Jurkat, Clone E6-1 (cell line): Measurements from ENCODE around the gene AP4M1.
A peak's percentile ranks its signal among the peaks of the same experiment; 100 is the strongest.

ENCODE experiments used
- DNase-seq: peaks from one replicate; pipeline ENCODE4 v3.0.0-alpha.2; 2011; ENCODE audit warnings: low read depth, low spot score
- H3K4me3 ChIP-seq: 2 replicates; pipeline ENCODE4 v1.5.1; 2011; ENCODE audit warnings: mild to moderate bottlenecking, low read length, control low read depth, moderate library complexity

Gene AP4M1

GRCh38 chr7:100082978-100083377, 18.5 kb upstream of the AP4M1 start:
- no peak overlapping the region for H3K4me3 ChIP-seq

DNA sequence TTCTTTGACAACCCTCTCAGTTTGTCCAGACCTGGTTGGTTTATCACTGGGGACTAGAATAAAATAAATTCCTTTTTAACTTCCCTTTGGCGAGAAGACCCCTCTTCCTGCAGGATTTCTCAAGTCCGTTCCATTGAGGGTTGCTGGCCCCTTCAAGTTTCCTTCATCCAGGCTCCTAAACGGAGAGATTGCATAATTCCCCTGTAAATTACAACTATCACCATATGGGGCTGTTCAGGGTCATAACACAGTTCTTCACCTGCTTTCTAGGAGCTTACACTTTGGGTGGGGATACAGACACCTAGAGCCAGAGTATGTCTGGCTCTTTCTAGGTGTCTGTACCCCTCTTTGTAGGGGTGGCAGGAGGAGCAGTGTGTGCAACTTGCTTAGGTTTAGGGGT, 15.9 kb upstream of the AP4M1 start:
- DNase-seq: no peak
- H3K4me3 ChIP-seq: no peak overlapping the region

More at GRCh38 chr7:100082978-100083377, 18.5 kb upstream of the AP4M1 start:
- no peak for DNase-seq

DNA sequence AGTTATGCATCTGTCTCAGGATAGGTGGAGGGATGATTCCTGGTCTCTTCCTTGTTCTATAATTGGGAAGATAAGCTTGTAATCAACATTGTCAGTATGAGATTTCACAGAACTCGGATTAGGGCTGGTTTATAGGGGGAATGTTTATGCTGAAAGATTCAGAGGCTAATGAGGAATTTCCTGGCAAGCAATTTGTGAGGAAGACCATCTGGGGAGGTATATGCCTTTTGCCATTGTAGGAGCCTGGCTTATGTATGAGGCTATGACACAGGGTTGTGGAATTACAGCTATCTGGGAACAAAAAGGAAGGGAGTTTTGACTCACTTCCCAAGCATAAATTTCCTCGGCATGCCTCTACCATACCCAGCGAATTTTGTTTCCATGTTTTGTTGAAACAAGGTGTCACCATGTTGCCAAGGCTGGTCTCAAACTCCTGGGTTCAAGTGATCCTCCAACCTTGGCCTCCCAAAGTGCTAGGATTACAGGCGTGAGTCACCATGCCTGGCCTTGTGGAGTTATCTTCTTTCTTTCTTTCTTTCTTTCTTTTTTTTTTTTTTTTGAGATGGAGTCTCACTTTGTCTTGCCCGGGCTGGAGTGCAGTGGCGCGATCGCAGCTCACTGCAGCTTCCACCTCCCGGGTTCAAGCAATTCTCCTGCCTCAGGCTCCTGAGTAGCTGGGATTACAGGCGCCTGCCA, 14.2 kb upstream of the AP4M1 start:
- DNase-seq: no peak
- H3K4me3 ChIP-seq: no peak overlapping the region

GRCh38 chr7:100088095-100088620, 13.3 kb upstream of the AP4M1 start:
- peak overlapping the region; percentile 95 for H3K4me3 ChIP-seq
- DNase-seq: no peak

DNA sequence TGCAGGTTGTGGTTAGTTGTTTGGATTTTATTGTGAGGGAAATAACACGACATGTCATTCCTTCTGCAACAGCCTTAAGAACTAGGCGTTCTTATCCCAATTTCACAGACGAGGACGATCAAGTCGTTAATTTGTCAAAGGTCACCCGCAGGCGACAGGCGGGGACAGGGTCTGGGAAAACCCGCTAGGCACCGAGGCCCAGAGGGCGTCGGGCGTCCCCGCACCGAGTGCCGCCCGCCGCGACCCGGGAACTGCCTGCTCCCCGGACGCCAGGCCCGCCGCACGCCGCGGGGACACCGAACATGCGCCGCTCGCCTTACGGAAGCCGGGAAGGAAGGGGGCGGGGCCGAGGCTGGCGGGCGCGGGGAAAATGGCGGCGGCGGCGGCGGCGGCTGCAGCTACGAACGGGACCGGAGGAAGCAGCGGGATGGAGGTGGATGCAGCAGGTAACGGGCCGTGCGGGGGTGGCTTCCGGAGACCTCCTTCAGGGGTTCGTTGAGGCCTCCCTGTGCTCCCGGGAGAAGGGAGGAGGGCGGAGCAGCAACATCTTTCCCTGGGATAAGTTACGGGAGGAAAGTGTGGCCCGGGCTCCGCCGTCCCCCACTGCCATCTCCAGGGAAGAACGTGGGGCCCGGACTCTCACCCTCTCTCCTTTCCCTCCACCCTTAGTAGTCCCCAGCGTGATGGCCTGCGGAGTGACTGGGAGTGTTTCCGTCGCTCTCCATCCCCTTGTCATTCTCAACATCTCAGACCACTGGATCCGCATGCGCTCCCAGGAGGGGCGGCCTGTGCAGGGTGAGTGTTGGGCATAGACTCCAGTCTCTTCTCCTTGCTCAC, 12.6 kb upstream of the AP4M1 start, which contains the start of gene COPS6:
Gene COPS6 (plus strand): TSS at position 349 of the 837 bp plus-strand sequence. CDS start 22 bp downstream, at position 371.
- DNase-seq: peak; percentile 52
- H3K4me3 ChIP-seq: peak within 1 kb of the TSS; percentile 95

DNA sequence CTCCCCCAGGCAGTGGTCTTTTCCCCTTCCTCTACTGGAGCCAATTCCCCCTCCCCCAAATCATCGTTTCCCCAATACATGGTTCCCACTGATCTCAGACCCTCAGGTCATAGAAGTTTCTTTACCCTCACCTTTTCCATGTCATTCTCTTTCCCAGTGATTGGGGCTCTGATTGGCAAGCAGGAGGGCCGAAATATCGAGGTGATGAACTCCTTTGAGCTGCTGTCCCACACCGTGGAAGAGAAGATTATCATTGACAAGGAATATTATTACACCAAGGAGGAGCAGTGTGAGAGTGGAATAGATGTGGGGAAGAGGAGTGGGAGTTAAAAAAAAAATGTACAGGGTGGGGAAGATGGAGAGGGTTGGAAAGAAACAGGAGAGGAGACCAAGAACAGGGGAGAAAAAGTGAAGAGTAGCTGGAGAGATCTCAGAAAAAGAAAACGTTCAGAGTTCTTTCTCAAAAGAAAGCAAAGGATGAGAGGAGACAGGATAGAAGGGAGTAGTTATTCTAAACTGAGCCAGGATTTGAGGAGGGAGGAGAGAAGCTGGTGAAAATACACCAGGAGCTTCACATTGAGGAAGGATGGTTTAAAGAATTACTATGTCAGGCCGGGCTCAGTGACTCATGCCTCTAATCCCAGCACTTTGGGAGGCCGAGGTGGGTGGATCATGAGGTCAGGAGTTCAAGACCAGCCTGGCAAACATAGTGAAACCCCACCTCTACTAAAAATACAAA, 11.8 kb upstream of the AP4M1 start:
- DNase-seq: no peak
- H3K4me3 ChIP-seq: peak overlapping the region; percentile 95

DNA sequence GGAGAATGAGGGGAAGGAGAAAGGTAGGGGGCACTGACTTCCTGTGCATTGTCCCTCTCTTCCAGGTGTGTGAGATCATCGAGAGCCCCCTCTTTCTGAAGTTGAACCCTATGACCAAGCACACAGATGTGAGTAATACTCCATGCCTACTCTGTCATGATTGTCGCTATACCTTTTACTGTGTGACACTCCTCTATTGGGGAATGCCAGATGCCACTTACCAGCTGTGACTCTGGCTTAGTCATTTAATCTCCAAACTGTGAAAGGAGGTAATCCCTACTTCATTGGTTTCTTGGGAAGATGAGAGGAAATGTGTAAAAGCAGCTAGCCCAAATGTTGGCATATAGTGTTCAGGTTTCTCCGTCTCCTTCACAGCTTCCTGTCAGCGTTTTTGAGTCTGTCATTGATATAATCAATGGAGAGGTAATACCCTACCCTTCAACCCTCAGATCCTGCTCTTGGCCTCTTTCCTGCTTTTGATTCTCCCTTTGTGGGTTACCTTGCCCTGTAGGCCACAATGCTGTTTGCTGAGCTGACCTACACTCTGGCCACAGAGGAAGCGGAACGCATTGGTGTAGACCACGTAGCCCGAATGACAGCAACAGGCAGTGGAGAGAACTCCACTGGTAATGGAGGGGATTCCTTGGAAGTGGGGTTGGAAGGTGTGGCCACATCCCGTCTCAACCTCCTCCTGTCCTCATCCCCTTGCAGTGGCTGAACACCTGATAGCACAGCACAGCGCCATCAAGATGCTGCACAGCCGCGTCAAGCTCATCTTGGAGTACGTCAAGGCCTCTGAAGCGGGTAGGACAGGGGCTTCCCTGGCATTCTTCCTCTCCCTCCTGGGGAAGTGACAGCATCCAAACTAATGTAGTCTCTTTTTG, 10.7 kb upstream of the AP4M1 start:
- DNase-seq: no peak
- no peak overlapping the region for H3K4me3 ChIP-seq

- H3K4me3 ChIP-seq: no peak overlapping the region
- no peak for DNase-seq
Observed at GRCh38 chr7:100091411-100092181, 9.8 kb upstream of the AP4M1 start.

- DNase-seq: no peak
Observed at GRCh38 chr7:100093054-100093453, 8.4 kb upstream of the AP4M1 start.

GRCh38 chr7:100093498-100093897, 7.9 kb upstream of the AP4M1 start:
- H3K4me3 ChIP-seq: no peak overlapping the region
- DNase-seq: no peak

More at GRCh38 chr7:100093054-100093453, 8.4 kb upstream of the AP4M1 start:
- no peak overlapping the region for H3K4me3 ChIP-seq

DNA sequence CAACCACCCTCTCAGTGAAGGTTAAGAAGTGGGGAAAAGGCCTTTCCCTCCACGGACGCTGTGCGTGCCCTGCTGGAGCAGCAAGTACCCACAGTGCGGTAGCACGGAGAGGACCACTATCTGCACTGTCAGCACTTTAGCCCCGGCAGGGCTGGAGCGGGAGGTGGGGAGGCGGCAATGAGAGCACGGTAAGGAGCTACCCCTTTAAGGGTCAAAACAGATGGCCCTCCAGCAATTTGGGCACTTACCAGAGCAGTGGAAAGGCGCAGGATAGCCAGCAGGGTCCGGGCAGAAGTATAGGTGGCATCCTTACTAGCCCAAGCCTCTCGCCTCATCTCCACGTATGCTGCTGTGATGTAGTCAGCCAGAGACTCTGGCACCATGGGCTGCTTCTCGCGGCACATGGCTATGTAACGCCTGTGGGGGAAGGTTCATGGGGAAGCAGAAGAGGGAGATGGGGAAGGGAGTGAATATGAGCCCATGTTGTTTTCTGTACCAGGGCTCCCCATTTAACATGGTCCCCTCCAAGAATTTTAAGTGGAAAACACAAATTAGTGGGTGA, 7.4 kb upstream of the AP4M1 start:
- DNase-seq: no peak

GRCh38 chr7:100095289-100095688, 6.2 kb upstream of the AP4M1 start:
- no peak overlapping the region for H3K4me3 ChIP-seq
- no peak for DNase-seq

More for the DNA sequence above, 7.4 kb upstream of the AP4M1 start:
- no peak overlapping the region for H3K4me3 ChIP-seq

DNA sequence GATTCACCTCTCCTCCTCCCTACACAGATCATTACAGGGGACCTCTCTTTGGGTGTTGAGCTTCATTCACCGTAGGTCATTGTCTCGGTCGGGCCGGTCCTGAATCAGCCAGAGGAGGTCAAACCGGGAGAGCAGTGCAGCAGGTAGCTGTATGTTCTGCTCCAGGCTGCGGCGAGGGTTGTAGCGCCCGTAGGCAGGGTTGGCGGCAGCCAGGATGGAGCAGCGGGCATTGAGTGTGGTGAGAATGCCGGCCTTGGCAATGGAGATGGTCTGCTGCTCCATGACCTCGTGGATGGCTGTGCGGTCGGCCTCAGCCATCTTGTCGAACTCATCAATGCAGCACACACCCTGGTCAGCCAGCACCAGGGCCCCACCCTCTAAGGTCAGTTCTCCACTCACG, 5.7 kb upstream of the AP4M1 start:
- no peak overlapping the region for H3K4me3 ChIP-seq

GRCh38 chr7:100098913-100099312, 2.5 kb upstream of the AP4M1 start:
- DNase-seq: no peak
- H3K4me3 ChIP-seq: no peak overlapping the region

More for the DNA sequence above, 5.7 kb upstream of the AP4M1 start:
- no peak for DNase-seq

- no peak for DNase-seq
- H3K4me3 ChIP-seq: peak overlapping the region; percentile 96
Observed at GRCh38 chr7:100099452-100099851, 2.0 kb upstream of the AP4M1 start.

DNA sequence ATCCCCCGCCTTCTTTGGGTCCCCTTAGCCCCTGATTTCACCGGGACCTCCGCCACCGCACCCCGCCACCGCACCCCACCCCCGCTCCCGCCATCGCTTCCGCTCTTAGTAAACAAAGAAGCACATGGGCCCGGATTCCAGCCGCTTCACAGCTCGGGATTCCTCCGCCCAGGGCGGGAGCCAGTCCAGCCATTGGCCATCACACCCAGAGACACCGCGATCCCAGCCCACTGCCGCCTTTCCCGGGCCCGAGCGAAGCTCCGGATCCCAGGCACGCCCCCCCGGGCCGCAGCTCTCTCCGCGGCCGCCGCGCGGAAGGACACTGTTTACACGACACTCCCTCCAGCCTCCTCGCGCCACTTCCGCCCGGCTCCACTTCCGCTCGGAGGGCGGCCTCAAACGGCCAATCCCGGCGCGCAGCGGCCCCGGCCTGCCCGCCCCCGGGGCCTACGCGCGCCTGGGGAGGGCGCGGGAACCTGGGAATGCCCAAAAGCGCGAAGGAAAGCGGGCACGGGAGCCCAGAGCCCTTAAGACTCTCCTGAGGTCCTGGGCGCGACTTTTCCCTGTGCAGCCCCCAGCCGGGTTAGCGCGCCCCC, 925 bp upstream of the AP4M1 start:
- DNase-seq: peak; percentile 90
- peak overlapping the region; percentile 96 for H3K4me3 ChIP-seq
